ENCODE data around the gene DENND1B. TPM values are rescaled to one million over a fixed set of nuclear protein-coding genes. Genes with fewer than 3 reads are reported as not detected.

Gene DENND1B
- total RNA-seq, 2 experiments from 2014 or later = 10.8 to 12.7 TPM

GRCh38 chr1:197615693-197616011, 159.6 kb downstream of the DENND1B start:
- Mint-ChIP-seq H3K4me3 (no peak overlapping the region), H3K9me3 (no peaks in the 10 kb centered on the region), H3K27me3 (no peaks in the 10 kb centered on the region), H3K4me1 (ENCODE audit: low read depth) (no peaks in the 10 kb centered on the region), H3K36me3 (ENCODE audit: low read depth) (no peaks in the 10 kb centered on the region), H3K27ac (no peak overlapping the region)
- intact Hi-C loops (cut with micrococcal nuclease) = loop anchor here (5.0 kb wide), 2 partner anchors 252 to 307 kb away; no protein-coding TSS in a partner anchor
- DNase-seq (no peak), ATAC-seq (no peak)
- CTCF ChIA-PET = interaction anchor here (1.0 to 6.3 kb wide), 4 partner anchors 240 to 309 kb away, joined by 3 to 76 read pairs (median 8); no protein-coding TSS in a partner anchor
- no peak for TF ChIP-seq CTCF (IDR thresholded peaks at IDR 0.05)
- POLR2A ChIA-PET = no interaction called here

GRCh38 chr1:197614916-197615692, 160.2 kb downstream of the DENND1B start:
- peak; percentile 77 for ATAC-seq
- no peaks in the 10 kb centered on the region for H3K36me3 Mint-ChIP-seq (ENCODE audit: low read depth)
- intact Hi-C loops (cut with micrococcal nuclease) = loop anchor here (5.0 kb wide), 2 partner anchors 252 to 307 kb away; no protein-coding TSS in a partner anchor
- H3K4me1 Mint-ChIP-seq (ENCODE audit: low read depth) = no peaks in the 10 kb centered on the region
- no peaks in the 10 kb centered on the region for H3K27me3 Mint-ChIP-seq
- ChIA-PET CTCF (interaction anchor here (1.0 to 6.3 kb wide), 4 partner anchors 241 to 309 kb away, joined by 3 to 76 read pairs (median 8); no protein-coding TSS in a partner anchor), POLR2A (no interaction called here)
- TF ChIP-seq CTCF (IDR thresholded peaks at IDR 0.05) = peak; percentile 62
- no peak overlapping the region for H3K27ac Mint-ChIP-seq
- H3K9me3 Mint-ChIP-seq = no peaks in the 10 kb centered on the region
- DNase-seq = peak; percentile 43
- H3K4me3 Mint-ChIP-seq = no peak overlapping the region

GRCh38 chr1:197606168-197606845, 169.0 kb downstream of the DENND1B start:
- Mint-ChIP-seq H3K9me3 (no peaks in the 10 kb centered on the region), H3K27ac (no peak overlapping the region), H3K4me1 (ENCODE audit: low read depth) (no peaks in the 10 kb centered on the region), H3K27me3 (no peaks in the 10 kb centered on the region), H3K4me3 (no peak overlapping the region), H3K36me3 (ENCODE audit: low read depth) (no peaks in the 10 kb centered on the region)
- CTCF ChIA-PET = interaction anchor here (2.3 kb wide), 1 partner anchor 262 kb away, joined by 12 read pairs; no protein-coding TSS in a partner anchor
- DNase-seq (no peak), ATAC-seq (no peak)
- no peak for TF ChIP-seq CTCF (IDR thresholded peaks at IDR 0.05)
- intact Hi-C loops (cut with micrococcal nuclease) = no loop called here
- POLR2A ChIA-PET = no interaction called here

GRCh38 chr1:197604302-197604701, 171.0 kb downstream of the DENND1B start:
- ChIA-PET CTCF (interaction anchor here (2.3 kb wide), 1 partner anchor 264 kb away, joined by 12 read pairs; no protein-coding TSS in a partner anchor), POLR2A (interaction anchor here (0.6 kb wide), 1 partner anchor 235 kb away, joined by 3 read pairs; no protein-coding TSS in a partner anchor)
- Mint-ChIP-seq H3K4me1 (ENCODE audit: low read depth) (no peaks in the 10 kb centered on the region), H3K4me3 (no peak overlapping the region), H3K27me3 (no peaks in the 10 kb centered on the region), H3K27ac (no peak overlapping the region), H3K9me3 (no peaks in the 10 kb centered on the region), H3K36me3 (ENCODE audit: low read depth) (no peaks in the 10 kb centered on the region)
- intact Hi-C loops (cut with micrococcal nuclease) = no loop called here
- ATAC-seq (no peak), DNase-seq (no peak)
- TF ChIP-seq CTCF (IDR thresholded peaks at IDR 0.05) = no peak

GRCh38 chr1:197600751-197601150, 174.5 kb downstream of the DENND1B start:
- no peak overlapping the region for H3K4me3 Mint-ChIP-seq
- no peaks in the 10 kb centered on the region for H3K4me1 Mint-ChIP-seq (ENCODE audit: low read depth)
- no peaks in the 10 kb centered on the region for H3K36me3 Mint-ChIP-seq (ENCODE audit: low read depth)
- CTCF ChIA-PET = interaction anchor here (1.1 to 1.5 kb wide), 4 partner anchors 11 to 269 kb away, joined by 3 to 6 read pairs (median 4); no protein-coding TSS in a partner anchor
- H3K27me3 Mint-ChIP-seq = no peaks in the 10 kb centered on the region
- intact Hi-C loops (cut with micrococcal nuclease) = no loop called here
- POLR2A ChIA-PET = no interaction called here
- H3K27ac Mint-ChIP-seq = no peak overlapping the region
- no peaks in the 10 kb centered on the region for H3K9me3 Mint-ChIP-seq
- DNase-seq (no peak), ATAC-seq (no peak)
- TF ChIP-seq CTCF (IDR thresholded peaks at IDR 0.05) = no peak
